Upper lobe of left lung (tissue), 6 donors: ENCODE data around the gene GATC. TPM values are rescaled to one million over a fixed set of nuclear protein-coding genes. Genes with fewer than 3 reads are reported as not detected.

Experiments used
- ATAC-seq, 2 donors: fragments of 200-7000 bp; cut with Tn5 transposase; one replicate each; pipeline ENCODE4 v1.9.1; 2022; ENCODE audit warnings: mild to moderate bottlenecking in 2 of 2, moderate library complexity in 2 of 2; ENCODE audit not compliant: low FRiP score in 2 of 2
- DNase-seq, 2 donors: peaks; one replicate each; pipeline ENCODE4 v3.0.0-alpha.2; 2019 to 2020
- H3K27ac ChIP-seq, 4 donors: fragments of 200-600 bp; sonication (generic); one replicate each; pipeline ENCODE4 v1.5.1; 2016 to 2019
- H3K27me3 ChIP-seq, 4 donors: fragments of 200-600 bp; sonication (generic); one replicate each; pipeline ENCODE4 v1.5.1; 2017 to 2019
- H3K36me3 ChIP-seq, 4 donors: fragments of 200-600 bp; sonication (generic); one replicate each; pipeline ENCODE4 v1.5.1; 2016 to 2019
- H3K4me1 ChIP-seq, 4 donors: fragments of 200-600 bp; sonication (generic); one replicate each; pipeline ENCODE4 v1.5.1; 2018 to 2019
- H3K4me3 ChIP-seq, 4 donors: fragments of 200-600 bp; sonication (generic); one replicate each; pipeline ENCODE4 v1.5.1; 2017 to 2019; ENCODE audit warnings: mild to moderate bottlenecking in 2 of 4, moderate library complexity in 1 of 4
- H3K9me3 ChIP-seq, 4 donors: fragments of 200-600 bp; sonication (generic); one replicate each; pipeline ENCODE4 v1.5.1; 2018 to 2019
- EP300 ChIP-seq, 4 donors: sonication (generic); formaldehyde crosslinking; IDR thresholded peaks; one replicate each; pipeline ENCODE4 v1.5.1; 2017; ENCODE audit warnings: antibody characterized with exemption in 4 of 4, control low read depth in 2 of 4
- POLR2A ChIP-seq, 4 donors: fragments of 450-650 bp; IDR thresholded peaks; one replicate each; pipeline ENCODE4 v1.5.1; 2016 to 2017; ENCODE audit warnings: antibody characterized with exemption in 4 of 4, mild to moderate bottlenecking in 2 of 4
- POLR2AphosphoS5 ChIP-seq, 2 donors: sonication (generic); formaldehyde crosslinking; IDR thresholded peaks; one replicate each; pipeline ENCODE4 v1.5.1; 2017; ENCODE audit warnings: antibody characterized with exemption in 2 of 2
- WGBS, 2 donors: methylation state at CpG; one replicate each; pipeline ENCODE4 v1.1.5; 2017 to 2018; 5-methylcytosine and 5-hydroxymethylcytosine counted together
- total RNA-seq, 6 donors: library from RNA; depleted of rRNA in 4 of 6; stranded (reverse); fragments of >200 nt in 4 of 6; gene quantifications; one replicate each; pipeline versions ENCODE4 v1.1.0 to v1.2.1, GENCODE V29; 2016 to 2021
- TF ChIP-seq, protein P1 (sequence below), 6 experiments: fragments of 450-650 bp in 4 of 6; fragments of 200-600 bp in 2 of 6; sonication (generic) in 2 of 6; IDR thresholded peaks; one replicate each; pipeline ENCODE4 v1.5.1; 2016 to 2019; ENCODE audit warnings: antibody characterized with exemption in 6 of 6
- donor health status: DM: no; HTN: no; CAD: no; lungs with moderate emphysema.
- donor health status: DM: no; HTN: yes; CAD: no; lungs with severe emphysema.

Gene GATC
- total RNA-seq, 6 donors from 2014 or later, result 11.8 to 35.6 (median 22.5) TPM

DNA sequence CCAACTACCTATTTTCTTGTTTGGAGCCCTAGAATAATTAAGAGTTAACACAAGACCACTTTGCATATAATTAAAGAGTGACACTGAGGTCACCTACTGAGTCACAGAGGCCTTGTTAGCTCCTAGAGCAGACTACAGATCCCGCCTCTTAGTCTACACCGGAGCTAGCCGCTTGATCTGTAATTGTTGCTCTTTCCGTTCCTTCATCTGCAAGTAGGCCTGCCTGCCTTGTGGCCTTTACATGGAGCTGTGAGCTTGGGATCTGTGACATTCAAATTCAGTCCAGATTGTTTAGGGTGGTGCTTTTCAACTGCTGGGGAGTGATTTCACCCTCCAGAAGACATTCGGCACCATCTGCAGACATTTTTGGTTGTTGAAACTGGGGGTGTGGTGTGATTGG is 44.1 kb downstream of the GATC start:
- H3K36me3 ChIP-seq, result peaks cover 0 to 9% (median 2%) of the 10 kb centered on the region in 4 donors
- H3K4me1 ChIP-seq, result peaks cover 4 to 7% (median 5%) of the 10 kb centered on the region in 4 donors
- no peak for TF ChIP-seq POLR2AphosphoS5 (IDR thresholded peaks at IDR 0.05)
- TF ChIP-seq, protein P1, sequence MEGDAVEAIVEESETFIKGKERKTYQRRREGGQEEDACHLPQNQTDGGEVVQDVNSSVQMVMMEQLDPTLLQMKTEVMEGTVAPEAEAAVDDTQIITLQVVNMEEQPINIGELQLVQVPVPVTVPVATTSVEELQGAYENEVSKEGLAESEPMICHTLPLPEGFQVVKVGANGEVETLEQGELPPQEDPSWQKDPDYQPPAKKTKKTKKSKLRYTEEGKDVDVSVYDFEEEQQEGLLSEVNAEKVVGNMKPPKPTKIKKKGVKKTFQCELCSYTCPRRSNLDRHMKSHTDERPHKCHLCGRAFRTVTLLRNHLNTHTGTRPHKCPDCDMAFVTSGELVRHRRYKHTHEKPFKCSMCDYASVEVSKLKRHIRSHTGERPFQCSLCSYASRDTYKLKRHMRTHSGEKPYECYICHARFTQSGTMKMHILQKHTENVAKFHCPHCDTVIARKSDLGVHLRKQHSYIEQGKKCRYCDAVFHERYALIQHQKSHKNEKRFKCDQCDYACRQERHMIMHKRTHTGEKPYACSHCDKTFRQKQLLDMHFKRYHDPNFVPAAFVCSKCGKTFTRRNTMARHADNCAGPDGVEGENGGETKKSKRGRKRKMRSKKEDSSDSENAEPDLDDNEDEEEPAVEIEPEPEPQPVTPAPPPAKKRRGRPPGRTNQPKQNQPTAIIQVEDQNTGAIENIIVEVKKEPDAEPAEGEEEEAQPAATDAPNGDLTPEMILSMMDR (IDR thresholded peaks at IDR 0.05), result no peak
- no peak for TF ChIP-seq EP300 (IDR thresholded peaks at IDR 0.05)
- no peak for TF ChIP-seq POLR2A (IDR thresholded peaks at IDR 0.05)
- no peaks in the 10 kb centered on the region for H3K9me3 ChIP-seq
- 93 to 100% methylated on average over 5 of the region's 5 CpGs for WGBS, 2 donors
- H3K27me3 ChIP-seq, result no peaks in the 10 kb centered on the region
- no peak overlapping the region for H3K4me3 ChIP-seq
- no peak overlapping the region for H3K27ac ChIP-seq
- ATAC-seq (no peak), DNase-seq (no peak)

DNA sequence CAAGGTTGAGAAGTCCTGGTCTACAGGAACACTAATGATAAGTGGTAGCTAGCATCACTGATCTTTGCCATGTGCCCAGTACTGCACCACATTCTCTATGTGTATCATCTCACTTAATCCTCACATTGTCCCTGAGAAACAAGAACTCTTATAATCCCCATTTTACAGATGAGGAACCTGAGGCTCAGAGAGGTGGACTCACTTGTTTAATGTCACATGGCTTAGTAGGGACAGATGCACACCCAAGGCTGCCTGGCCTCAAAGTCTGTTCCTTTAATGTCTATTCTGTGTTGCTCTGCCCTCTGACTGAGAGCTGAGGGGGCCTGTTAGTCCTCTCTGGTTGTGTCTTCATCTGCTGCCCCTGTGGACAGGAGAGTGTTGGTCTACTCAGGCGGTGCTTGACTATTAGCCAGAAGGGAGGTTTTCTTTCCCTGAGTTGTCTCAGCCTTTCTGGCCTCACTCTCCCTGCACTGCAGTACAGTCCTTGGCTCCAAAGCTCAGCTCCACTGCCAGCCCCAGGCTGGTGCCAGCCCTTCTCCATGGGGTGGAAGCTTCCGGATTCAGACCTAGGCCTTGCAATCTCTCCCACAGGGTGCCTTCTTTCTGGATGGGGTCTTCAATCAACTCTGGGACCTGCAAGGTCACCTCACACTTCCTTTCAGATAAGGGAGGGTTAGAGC is 44.7 kb downstream of the GATC start:
- H3K27ac ChIP-seq, result no peak overlapping the region
- ATAC-seq, result no peak
- H3K4me1 ChIP-seq, result peaks cover 4 to 8% (median 6%) of the 10 kb centered on the region in 4 donors
- no peak for DNase-seq
- peaks cover 0 to 9% (median 2%) of the 10 kb centered on the region in 4 donors for H3K36me3 ChIP-seq
- H3K27me3 ChIP-seq, result no peaks in the 10 kb centered on the region
- TF ChIP-seq POLR2A (IDR thresholded peaks at IDR 0.05) (no peak), POLR2AphosphoS5 (IDR thresholded peaks at IDR 0.05) (no peak), EP300 (IDR thresholded peaks at IDR 0.05) (no peak)
- TF ChIP-seq, protein P1 (IDR thresholded peaks at IDR 0.05), result no peak
- no peaks in the 10 kb centered on the region for H3K9me3 ChIP-seq
- 83 to 97% methylated on average over 2 of the region's 2 CpGs for WGBS, 2 donors
- H3K4me3 ChIP-seq, result no peak overlapping the region

DNA sequence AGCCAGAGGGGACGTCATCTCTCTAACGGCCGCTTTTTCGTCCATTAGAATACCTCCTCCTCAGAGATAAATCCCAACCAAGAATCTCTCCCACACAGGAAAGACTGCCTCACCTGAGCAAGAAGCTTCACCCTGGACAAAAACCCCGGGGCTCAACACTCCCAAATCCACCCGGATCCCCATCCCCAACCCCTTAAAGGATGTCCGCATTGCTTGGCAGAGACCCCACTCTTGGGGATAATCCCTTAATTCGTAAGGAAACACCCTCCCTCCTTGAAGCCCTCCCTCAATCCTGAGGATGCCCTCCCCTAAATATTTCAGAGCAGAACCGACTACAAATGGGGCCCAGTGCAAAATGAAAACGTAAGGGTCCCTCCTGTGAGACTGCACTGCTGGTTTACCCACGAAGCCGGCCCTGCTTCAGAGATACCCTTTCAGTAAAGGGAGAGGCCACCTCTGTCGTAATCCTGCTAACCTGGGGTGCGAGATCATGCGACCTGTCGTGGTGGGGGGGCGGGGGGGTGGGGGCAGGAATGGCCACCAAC is 49.0 kb downstream of the GATC start:
- ATAC-seq, result no peak
- peak overlapping the region in 3 of 4 donors; percentile 87 to 96 (median 92) for H3K27ac ChIP-seq

DNA sequence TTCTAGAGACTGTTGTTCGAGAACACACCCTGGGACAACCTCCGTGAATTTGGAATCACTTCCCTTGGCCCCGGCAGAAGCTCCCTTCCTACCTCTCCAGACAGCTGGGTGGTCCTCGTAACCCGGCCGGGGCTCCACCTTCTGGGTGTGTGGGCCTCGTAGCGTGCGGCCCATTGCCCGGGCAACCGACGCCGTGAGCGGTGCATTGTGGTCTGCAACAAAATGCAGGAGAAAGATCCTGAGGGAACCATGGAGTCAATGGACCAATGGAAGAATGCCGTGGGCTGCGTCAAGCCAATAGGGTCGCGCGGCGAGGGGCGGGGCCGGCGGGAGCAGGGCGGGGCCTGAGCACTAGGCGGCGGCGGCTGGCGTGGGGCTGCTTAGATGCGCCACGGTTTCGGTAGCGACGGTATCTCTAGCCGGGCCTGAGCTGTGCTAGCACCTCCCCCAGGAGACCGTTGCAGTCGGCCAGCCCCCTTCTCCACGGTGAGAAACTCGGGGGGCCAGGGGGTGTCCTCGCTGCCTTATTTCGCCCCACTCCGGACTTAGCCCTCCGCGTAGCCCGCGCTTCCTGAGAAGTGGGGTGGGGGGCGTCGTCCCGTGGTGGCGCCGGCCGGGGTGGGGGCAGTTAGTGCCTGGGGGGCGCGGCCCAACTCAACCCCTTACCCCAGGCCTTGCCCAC is 49.6 kb downstream of the GATC start, which contains the start of gene DYNLL1:
TSS of gene DYNLL1 (plus strand) at position 383 of the 682 bp plus-strand sequence. CDS start 309 bp downstream, outside the sequence.
- Histone ChIP-seq H3K4me3 (peak within 1 kb of the TSS; percentile 88 to 99 (median 97)), H3K27ac (peak within 1 kb of the TSS; percentile 81 to 96 (median 90)), H3K4me1 (peaks cover 18 to 26% (median 22%) of the 10 kb centered on the region in 4 donors), H3K9me3 (no peaks in the 10 kb centered on the region), H3K27me3 (no peaks in the 10 kb centered on the region), H3K36me3 (peaks cover 0 to 27% (median 8%) of the 10 kb centered on the region in 4 donors)
- DNase-seq, result peak; percentile 95 to 100
- WGBS, 2 donors, result 0 to 1% methylated on average over 12 to 47 of the region's 53 CpGs
- peak; percentile 100 for ATAC-seq
- TF ChIP-seq EP300 (IDR thresholded peaks at IDR 0.05) (peak in 2 of 4 donors; percentile 81 to 94), POLR2A (IDR thresholded peaks at IDR 0.05) (peak; percentile 63 to 89 (median 70)), POLR2AphosphoS5 (IDR thresholded peaks at IDR 0.05) (peak; percentile 82 to 94)
- TF ChIP-seq, protein P1 (IDR thresholded peaks at IDR 0.05), result peak in 3 of 6 experiments; percentile 30 to 55 (median 39)

More for the DNA sequence above, 49.0 kb downstream of the GATC start:
- Histone ChIP-seq H3K4me1 (peaks cover 18 to 26% (median 22%) of the 10 kb centered on the region in 4 donors), H3K4me3 (peak overlapping the region; percentile 60 to 99 (median 94)), H3K27me3 (no peaks in the 10 kb centered on the region), H3K9me3 (no peaks in the 10 kb centered on the region), H3K36me3 (peaks cover 0 to 27% (median 8%) of the 10 kb centered on the region in 4 donors)
- no peak for TF ChIP-seq EP300 (IDR thresholded peaks at IDR 0.05)
- TF ChIP-seq POLR2AphosphoS5 (IDR thresholded peaks at IDR 0.05), result no peak
- TF ChIP-seq, protein P1 (IDR thresholded peaks at IDR 0.05), result no peak
- no peak for TF ChIP-seq POLR2A (IDR thresholded peaks at IDR 0.05)
- no peak for DNase-seq
- 29 to 43% methylated on average over 12 to 16 of the region's 17 CpGs for WGBS, 2 donors
